H54 (cell line): ENCODE results near the gene CRTAC1.
"Not testable (repeated sequence)": the region's sequence is repeated elsewhere in the genome, so short reads cannot be mapped to it uniquely, and the experiment has no call there.

Experiments
- DNase-seq: peaks from one replicate; pipeline ENCODE4 v3.0.0; 2011; ENCODE audit warnings: low spot score, mixed read lengths; ENCODE audit not compliant: insufficient read length
- FAIRE-seq: peaks from 3 replicates; lab custom pipeline; 2011; peaks lifted over from hg19 to GRCh38; lab: Jason Lieb, UNC
- POLR2A ChIP-seq: IDR thresholded peaks from 2 replicates; pipeline ENCODE4 v1.6.1; 2011; ENCODE audit warnings: low read depth, mild to moderate bottlenecking, low read length

The CRTAC1 gene

GRCh38 chr10:97843281-97843671 lies 187.1 kb downstream of the CRTAC1 start:
- no peak for FAIRE-seq
- no peak for TF ChIP-seq POLR2A
- no peak for DNase-seq

- TF ChIP-seq POLR2A, result no peak
- no peak for DNase-seq
- no peak for FAIRE-seq
Observed at GRCh38 chr10:97842656-97843280, 187.7 kb downstream of the CRTAC1 start.

GRCh38 chr10:97842114-97842513 lies 188.3 kb downstream of the CRTAC1 start:
- not testable (repeated sequence) for FAIRE-seq, DNase-seq

GRCh38 chr10:97841166-97841565 lies 189.3 kb downstream of the CRTAC1 start:
- not testable (repeated sequence) for FAIRE-seq, DNase-seq

- FAIRE-seq (no peak), DNase-seq (no peak)
- TF ChIP-seq POLR2A, result no peak
Observed at GRCh38 chr10:97838091-97838490, 192.3 kb downstream of the CRTAC1 start.

- no peak for FAIRE-seq
- DNase-seq, result no peak
- TF ChIP-seq POLR2A, result no peak
Observed at GRCh38 chr10:97836446-97836845, 194.0 kb downstream of the CRTAC1 start.

GRCh38 chr10:97831259-97831658 lies 199.2 kb downstream of the CRTAC1 start:
- no peak for TF ChIP-seq POLR2A
- DNase-seq (no peak), FAIRE-seq (no peak)

GRCh38 chr10:97830064-97830463 lies 200.4 kb downstream of the CRTAC1 start:
- FAIRE-seq, result no peak
- TF ChIP-seq POLR2A, result no peak
- DNase-seq, result no peak

- DNase-seq, result no peak
- no peak for FAIRE-seq
- no peak for TF ChIP-seq POLR2A
Observed at GRCh38 chr10:97828721-97829120, 201.7 kb downstream of the CRTAC1 start.

GRCh38 chr10:97827702-97828291 lies 202.6 kb downstream of the CRTAC1 start:
- DNase-seq, result peak; percentile 81
- no peak for TF ChIP-seq POLR2A
- FAIRE-seq, result no peak

GRCh38 chr10:97826892-97827291 lies 203.5 kb downstream of the CRTAC1 start:
- FAIRE-seq, result no peak
- DNase-seq, result no peak
- no peak for TF ChIP-seq POLR2A

GRCh38 chr10:97825020-97825760 lies 205.2 kb downstream of the CRTAC1 start:
- FAIRE-seq (no peak), DNase-seq (no peak)
- TF ChIP-seq POLR2A, result no peak

- no peak for DNase-seq
- no peak for FAIRE-seq
- no peak for TF ChIP-seq POLR2A
Observed at GRCh38 chr10:97823734-97824133, 206.7 kb downstream of the CRTAC1 start.

GRCh38 chr10:97822261-97822687 lies 208.1 kb downstream of the CRTAC1 start:
- FAIRE-seq, result no peak
- DNase-seq, result peak; percentile 58
- no peak for TF ChIP-seq POLR2A
